Brain microvascular endothelial cell (primary cell): Measurements from ENCODE around the gene TFEB.

Source experiments
- DNase-seq: peaks from one replicate; pipeline ENCODE4 v3.0.0-alpha.2; 2020
- H3K27ac ChIP-seq: fragments of 250-450 bp; sonication (Bioruptor Pico); 2 replicates; pipeline ENCODE4 v1.5.1; 2020; ENCODE audit warnings: mild to moderate bottlenecking, moderate library complexity
- H3K27me3 ChIP-seq: fragments of 250-450 bp; sonication (Bioruptor Pico); replicated peaks from 2 replicates; pipeline ENCODE4 v1.5.1; 2020; ENCODE audit warnings: mild to moderate bottlenecking
- H3K36me3 ChIP-seq: fragments of 250-450 bp; sonication (Bioruptor Pico); replicated peaks from 2 replicates; pipeline ENCODE4 v1.5.1; 2020; ENCODE audit warnings: mild to moderate bottlenecking
- H3K4me3 ChIP-seq: 2 replicates; pipeline ENCODE4 v1.5.1; 2011; ENCODE audit warnings: low read depth, mild to moderate bottlenecking, control low read depth, low read length, moderate library complexity
- CTCF ChIP-seq: IDR thresholded peaks from 2 replicates; pipeline ENCODE4 v1.5.1; 2011; ENCODE audit warnings: low read depth, mild to moderate bottlenecking, moderate library complexity, low read length, control low read depth, inconsistent platforms; ENCODE audit errors: missing control alignments
- in situ Hi-C: cut with HindIII; loops from 2 replicates; pipeline ENCODE4 v1.10.0; 2017; ENCODE audit warnings: low sequenced_read_pairs, low pct_ligation_motif_present

The TFEB gene

DNA sequence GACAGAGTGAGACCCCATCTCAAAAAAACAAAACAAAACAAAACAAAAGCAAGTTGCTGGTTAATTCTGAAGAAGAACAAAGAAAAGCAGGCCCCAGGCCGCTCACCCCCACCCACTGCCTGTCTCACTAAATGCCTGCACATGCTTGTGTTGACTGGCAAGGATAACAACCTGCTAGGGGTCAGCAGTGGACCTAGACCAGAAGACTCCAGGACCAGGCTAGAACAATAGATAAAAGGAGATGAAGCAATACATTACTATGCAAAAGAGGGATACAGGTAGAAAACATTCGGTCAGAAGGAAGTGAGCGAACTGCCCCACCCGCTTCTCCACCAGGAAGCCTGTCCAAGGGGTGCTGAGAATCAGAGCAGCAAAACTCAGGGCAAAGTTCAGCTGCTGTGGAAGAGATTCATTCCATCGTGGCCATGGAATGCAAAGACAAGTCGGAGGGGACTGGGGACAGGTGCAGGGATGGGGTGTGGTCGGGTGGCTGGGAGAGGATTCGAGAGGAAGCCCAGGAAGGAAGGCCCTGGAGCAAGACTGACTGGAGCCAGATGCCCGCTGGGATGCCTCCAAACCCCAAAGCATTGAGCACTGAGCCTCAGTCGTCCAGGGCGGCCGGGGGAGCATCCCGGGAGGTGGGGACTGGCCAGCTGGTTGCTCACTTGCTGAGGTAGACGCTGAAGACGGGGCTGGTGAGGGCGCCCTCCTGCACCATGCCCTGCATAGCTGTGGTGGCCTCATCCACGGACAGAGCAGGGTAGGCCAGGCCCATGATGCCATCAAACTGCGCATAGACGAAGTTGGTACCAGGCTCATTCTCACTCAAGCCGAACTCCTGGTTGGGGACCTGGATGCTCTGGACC lies 6.5 kb upstream of the TFEB start:
- no peaks in the 10 kb centered on the region for H3K27me3 ChIP-seq
- TF ChIP-seq CTCF: no peak
- DNase-seq: no peak

DNA sequence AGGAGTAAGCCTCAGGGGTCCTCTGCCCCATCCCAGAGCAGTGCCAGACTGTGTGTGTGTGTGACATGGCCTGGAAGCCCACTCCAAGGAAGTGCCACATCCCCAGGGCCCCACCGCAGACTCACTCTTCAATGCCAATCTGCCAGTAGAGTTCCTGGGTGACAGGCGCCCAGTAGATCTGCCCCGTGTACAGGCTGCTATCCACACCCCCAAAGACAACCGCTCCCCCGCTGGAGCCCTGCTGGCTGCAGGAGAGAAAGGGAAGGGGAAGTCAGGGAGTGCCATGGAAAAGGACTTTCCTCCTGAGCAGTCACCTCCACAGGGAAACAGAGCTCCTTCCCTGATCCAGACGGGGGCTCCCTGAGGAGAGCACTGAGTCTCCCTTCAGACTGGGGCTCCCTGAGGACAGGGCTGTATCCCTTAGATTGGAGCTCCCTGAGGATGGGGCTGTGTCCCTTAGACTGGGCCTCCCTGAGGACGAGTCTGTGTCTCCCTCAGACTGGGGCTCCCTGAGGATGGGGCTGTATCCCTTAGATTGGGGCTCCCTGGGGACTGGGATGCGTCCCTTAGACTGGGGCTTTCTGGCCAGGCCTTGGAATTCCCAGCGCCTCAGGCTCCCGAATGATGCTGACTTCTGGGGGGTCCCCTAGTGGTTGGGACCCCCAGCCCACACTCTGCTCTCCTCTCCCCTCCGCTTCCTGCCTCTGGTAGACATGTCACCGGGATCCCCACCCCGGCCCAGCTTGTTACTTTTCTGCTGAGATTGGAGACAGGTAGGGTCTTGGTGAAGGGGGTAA lies 5.2 kb upstream of the TFEB start:
- TF ChIP-seq CTCF: no peak
- Histone ChIP-seq H3K4me3 (no peak overlapping the region), H3K27me3 (no peaks in the 10 kb centered on the region), H3K27ac (no peak overlapping the region), H3K36me3 (no peaks in the 10 kb centered on the region)
- in situ Hi-C loops: no loop called here
- DNase-seq: no peak

More for the DNA sequence above, 6.5 kb upstream of the TFEB start:
- Histone ChIP-seq H3K36me3 (no peaks in the 10 kb centered on the region), H3K4me3 (no peak overlapping the region), H3K27ac (no peak overlapping the region)
- in situ Hi-C loops: no loop called here

GRCh38 chr6:41739041-41739440 lies 3.6 kb upstream of the TFEB start:
- no peak for DNase-seq
- Histone ChIP-seq H3K27ac (no peak overlapping the region), H3K4me3 (no peak overlapping the region), H3K27me3 (no peaks in the 10 kb centered on the region), H3K36me3 (no peaks in the 10 kb centered on the region)
- in situ Hi-C loops: no loop called here
- TF ChIP-seq CTCF: no peak

DNA sequence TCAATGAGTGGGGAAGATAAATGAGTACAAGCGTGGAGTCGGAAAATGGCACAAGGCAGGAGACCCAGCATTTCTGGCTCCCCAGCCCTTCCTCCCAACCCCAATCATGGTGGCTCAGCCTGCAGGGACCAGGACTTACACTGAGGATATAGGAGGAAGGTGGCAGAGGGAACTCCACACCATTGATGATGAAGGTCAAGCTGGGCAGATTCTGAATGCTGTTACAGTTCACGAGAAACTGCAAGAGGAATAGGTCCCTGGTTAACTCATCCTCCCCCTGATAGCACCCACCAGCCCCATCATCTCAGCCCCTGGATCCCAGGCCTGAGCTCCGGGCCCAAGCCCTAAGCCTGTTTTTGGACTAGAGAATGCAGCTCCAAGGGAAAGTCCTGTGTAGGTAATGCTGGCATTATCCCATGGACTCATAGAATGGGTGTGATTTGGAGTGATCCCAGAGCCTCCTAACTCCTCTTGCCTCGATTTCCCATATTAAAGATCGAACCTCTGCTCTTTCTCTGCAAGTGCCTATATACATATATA lies 2.3 kb upstream of the TFEB start:
- H3K4me3 ChIP-seq: no peak overlapping the region
- TF ChIP-seq CTCF: no peak
- in situ Hi-C loops: no loop called here
- DNase-seq: no peak
- H3K36me3 ChIP-seq: no peaks in the 10 kb centered on the region
- no peak overlapping the region for H3K27ac ChIP-seq
- no peaks in the 10 kb centered on the region for H3K27me3 ChIP-seq

- Histone ChIP-seq H3K4me3 (no peak overlapping the region), H3K27me3 (no peaks in the 10 kb centered on the region), H3K36me3 (no peaks in the 10 kb centered on the region), H3K27ac (no peak overlapping the region)
- no peak for DNase-seq
- in situ Hi-C loops: no loop called here
- TF ChIP-seq CTCF: no peak
These were observed 1.6 kb upstream of the TFEB start for GRCh38 chr6:41736800-41737555.
